Hypothalamus (tissue), 51 donors: ENCODE measurements around the gene NPAS3.

Experiments used
- DNase-seq, 51 donors: peaks; one replicate each; lab custom pipeline; 2025; lab: John Stamatoyannopoulos, UW

Gene NPAS3

GRCh38 chr14:33404964-33405574 lies 466.4 kb downstream of the NPAS3 start:
- no peak for DNase-seq

- DNase-seq: no peak
Measured at GRCh38 chr14:33406766-33407165, 468.1 kb downstream of the NPAS3 start.

- DNase-seq: no peak
Measured at GRCh38 chr14:33408291-33408690, 469.6 kb downstream of the NPAS3 start.

GRCh38 chr14:33412450-33412849 lies 473.8 kb downstream of the NPAS3 start:
- no peak for DNase-seq

GRCh38 chr14:33413381-33413780 lies 474.7 kb downstream of the NPAS3 start:
- no peak for DNase-seq

- DNase-seq: no peak
Measured at GRCh38 chr14:33414041-33414440, 475.4 kb downstream of the NPAS3 start.

- no peak for DNase-seq
Measured at GRCh38 chr14:33420051-33420627, 481.5 kb downstream of the NPAS3 start.

GRCh38 chr14:33430414-33431035 lies 491.8 kb downstream of the NPAS3 start:
- no peak for DNase-seq

GRCh38 chr14:33432407-33433023 lies 493.8 kb downstream of the NPAS3 start:
- peak in 5 of 51 donors; percentile 3 to 15 (median 13) for DNase-seq

GRCh38 chr14:33433396-33433795 lies 494.7 kb downstream of the NPAS3 start:
- no peak for DNase-seq

GRCh38 chr14:33435911-33436689 lies 497.4 kb downstream of the NPAS3 start:
- DNase-seq: peak in 1 of 51 donors; percentile 12

- DNase-seq: no peak
Measured at GRCh38 chr14:33441633-33442032, 503.0 kb downstream of the NPAS3 start.

GRCh38 chr14:33444136-33444535 lies 505.5 kb downstream of the NPAS3 start:
- no peak for DNase-seq

- DNase-seq: no peak
Measured at GRCh38 chr14:33449268-33449667, 510.6 kb downstream of the NPAS3 start.

- no peak for DNase-seq
Measured at GRCh38 chr14:33449703-33450395, 511.2 kb downstream of the NPAS3 start.

- no peak for DNase-seq
Measured at GRCh38 chr14:33450416-33450815, 511.7 kb downstream of the NPAS3 start.

- DNase-seq: no peak
Measured at GRCh38 chr14:33451211-33451610, 512.5 kb downstream of the NPAS3 start.

GRCh38 chr14:33452995-33453394 lies 514.3 kb downstream of the NPAS3 start:
- no peak for DNase-seq

GRCh38 chr14:33454022-33454595 lies 515.4 kb downstream of the NPAS3 start:
- DNase-seq: no peak

GRCh38 chr14:33454707-33455106 lies 516.0 kb downstream of the NPAS3 start:
- no peak for DNase-seq
